Liver (tissue), 3 donors: Measurements from ENCODE around the gene CA10.

ENCODE experiments used
- CTCF ChIP-seq: fragments of 150-350 bp; IDR thresholded peaks from 2 replicates; pipeline ENCODE4 v1.5.1; 2017; ENCODE audit warnings: improper control_type of control experiment, low read depth, low read length; ENCODE audit not compliant: missing input control
- GABPA ChIP-seq, 2 donors: IDR thresholded peaks in 1 of 2; conservative IDR thresholded peaks in 1 of 2; 2 replicates each; pipeline ENCODE4 v1.6.1; 2016; ENCODE audit warnings: antibody characterized with exemption in 2 of 2, mild to moderate bottlenecking in 1 of 2, moderate library complexity in 1 of 2
- HNF4A ChIP-seq, 2 donors: conservative IDR thresholded peaks; 2 replicates each; pipeline ENCODE4 v1.6.1; 2016; ENCODE audit warnings: antibody characterized with exemption in 2 of 2, mild to moderate bottlenecking in 2 of 2
- JUND ChIP-seq, 2 donors: IDR thresholded peaks; 2 replicates each; pipeline ENCODE4 v1.6.1; 2016; ENCODE audit warnings: antibody characterized with exemption in 2 of 2
- RAD21 ChIP-seq, 2 donors: IDR thresholded peaks; 2 replicates each; pipeline ENCODE4 v1.6.1; 2016; ENCODE audit warnings: antibody characterized with exemption in 2 of 2, mild to moderate bottlenecking in 2 of 2
- SP1 ChIP-seq: IDR thresholded peaks from 2 replicates; pipeline ENCODE4 v1.6.1; 2018; ENCODE audit warnings: antibody characterized with exemption, mild to moderate bottlenecking
- TAF1 ChIP-seq: conservative IDR thresholded peaks from 2 replicates; pipeline ENCODE4 v1.6.1; 2016; ENCODE audit warnings: antibody characterized with exemption, mild to moderate bottlenecking
- TF ChIP-seq, protein P1 (sequence below): IDR thresholded peaks from 2 replicates; pipeline ENCODE4 v1.6.1; 2016; ENCODE audit warnings: antibody characterized with exemption, mild to moderate bottlenecking
- TF ChIP-seq, protein P2 (sequence below): IDR thresholded peaks from 2 replicates; pipeline ENCODE4 v1.6.1; 2016; ENCODE audit warnings: antibody characterized with exemption
- TF ChIP-seq, protein P3 (sequence below): IDR thresholded peaks from 2 replicates; pipeline ENCODE4 v1.6.1; 2016; ENCODE audit warnings: antibody characterized with exemption
- donor health status: healthy.
- donor health status: healthy.

GRCh38 chr17:51651513-51652298, 506.8 kb downstream of the CA10 start:
- TF ChIP-seq RAD21 (IDR thresholded peaks at IDR 0.05), result no peak
- no peak for TF ChIP-seq CTCF
- no peak for TF ChIP-seq SP1
- TF ChIP-seq, protein P1, sequence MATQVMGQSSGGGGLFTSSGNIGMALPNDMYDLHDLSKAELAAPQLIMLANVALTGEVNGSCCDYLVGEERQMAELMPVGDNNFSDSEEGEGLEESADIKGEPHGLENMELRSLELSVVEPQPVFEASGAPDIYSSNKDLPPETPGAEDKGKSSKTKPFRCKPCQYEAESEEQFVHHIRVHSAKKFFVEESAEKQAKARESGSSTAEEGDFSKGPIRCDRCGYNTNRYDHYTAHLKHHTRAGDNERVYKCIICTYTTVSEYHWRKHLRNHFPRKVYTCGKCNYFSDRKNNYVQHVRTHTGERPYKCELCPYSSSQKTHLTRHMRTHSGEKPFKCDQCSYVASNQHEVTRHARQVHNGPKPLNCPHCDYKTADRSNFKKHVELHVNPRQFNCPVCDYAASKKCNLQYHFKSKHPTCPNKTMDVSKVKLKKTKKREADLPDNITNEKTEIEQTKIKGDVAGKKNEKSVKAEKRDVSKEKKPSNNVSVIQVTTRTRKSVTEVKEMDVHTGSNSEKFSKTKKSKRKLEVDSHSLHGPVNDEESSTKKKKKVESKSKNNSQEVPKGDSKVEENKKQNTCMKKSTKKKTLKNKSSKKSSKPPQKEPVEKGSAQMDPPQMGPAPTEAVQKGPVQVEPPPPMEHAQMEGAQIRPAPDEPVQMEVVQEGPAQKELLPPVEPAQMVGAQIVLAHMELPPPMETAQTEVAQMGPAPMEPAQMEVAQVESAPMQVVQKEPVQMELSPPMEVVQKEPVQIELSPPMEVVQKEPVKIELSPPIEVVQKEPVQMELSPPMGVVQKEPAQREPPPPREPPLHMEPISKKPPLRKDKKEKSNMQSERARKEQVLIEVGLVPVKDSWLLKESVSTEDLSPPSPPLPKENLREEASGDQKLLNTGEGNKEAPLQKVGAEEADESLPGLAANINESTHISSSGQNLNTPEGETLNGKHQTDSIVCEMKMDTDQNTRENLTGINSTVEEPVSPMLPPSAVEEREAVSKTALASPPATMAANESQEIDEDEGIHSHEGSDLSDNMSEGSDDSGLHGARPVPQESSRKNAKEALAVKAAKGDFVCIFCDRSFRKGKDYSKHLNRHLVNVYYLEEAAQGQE, result no peak
- TF ChIP-seq, protein P2, sequence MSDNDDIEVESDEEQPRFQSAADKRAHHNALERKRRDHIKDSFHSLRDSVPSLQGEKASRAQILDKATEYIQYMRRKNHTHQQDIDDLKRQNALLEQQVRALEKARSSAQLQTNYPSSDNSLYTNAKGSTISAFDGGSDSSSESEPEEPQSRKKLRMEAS, result no peak
- TF ChIP-seq, protein P3, sequence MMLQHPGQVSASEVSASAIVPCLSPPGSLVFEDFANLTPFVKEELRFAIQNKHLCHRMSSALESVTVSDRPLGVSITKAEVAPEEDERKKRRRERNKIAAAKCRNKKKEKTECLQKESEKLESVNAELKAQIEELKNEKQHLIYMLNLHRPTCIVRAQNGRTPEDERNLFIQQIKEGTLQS, result no peak
- TF ChIP-seq GABPA (IDR thresholded peaks at IDR 0.05 in 1 of 2, conservative IDR thresholded peaks at IDR 0.05 in 1 of 2), result no peak
- no peak for TF ChIP-seq TAF1
- TF ChIP-seq HNF4A (conservative IDR thresholded peaks at IDR 0.05), result no peak
- no peak for TF ChIP-seq JUND (IDR thresholded peaks at IDR 0.05)
